ENCODE measurements around the gene SEC22B.
"Not testable (repeated sequence)": the region's sequence is repeated elsewhere in the genome, so short reads cannot be mapped to it uniquely, and the experiment has no call there.

Gene SEC22B

DNA sequence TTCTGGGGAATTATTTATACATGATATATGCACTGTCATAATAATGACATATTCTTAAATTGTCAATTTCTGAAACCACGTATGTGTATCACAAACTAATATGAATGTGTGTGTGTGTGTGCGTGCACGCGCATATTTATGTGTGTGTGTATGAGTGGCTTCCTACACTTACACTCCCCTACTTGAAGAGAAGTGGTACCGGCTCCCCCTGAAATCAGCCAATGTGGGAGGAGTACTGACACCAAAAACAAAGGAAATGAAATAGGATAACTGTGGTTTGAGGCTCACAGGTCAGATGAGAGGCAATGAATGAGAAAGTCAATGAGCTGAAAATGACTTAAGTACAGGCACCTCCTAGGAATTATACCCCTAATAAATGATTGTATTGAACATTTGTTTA is 64.1 kb downstream of the SEC22B start:
- DNase-seq, result not testable (repeated sequence)

DNA sequence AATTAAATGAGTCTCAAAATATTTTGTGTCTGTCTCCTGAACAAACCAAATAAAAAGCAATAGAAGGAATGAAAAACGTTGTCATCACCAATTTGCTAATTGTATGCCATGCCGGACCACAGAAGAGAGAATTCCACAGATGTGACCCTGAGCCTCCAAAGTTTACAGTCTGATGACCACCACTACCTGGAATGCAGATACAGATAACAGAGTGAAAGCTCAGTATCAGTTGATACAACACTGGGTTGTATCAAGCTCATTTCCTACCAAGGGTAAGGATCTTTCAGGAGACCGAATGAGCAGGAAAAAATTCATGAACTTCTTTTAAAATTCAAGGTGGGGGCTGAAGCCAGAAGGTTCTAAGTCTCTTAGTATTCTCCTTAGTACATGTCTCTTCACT is 64.5 kb downstream of the SEC22B start:
- DNase-seq, result not testable (repeated sequence)

DNA sequence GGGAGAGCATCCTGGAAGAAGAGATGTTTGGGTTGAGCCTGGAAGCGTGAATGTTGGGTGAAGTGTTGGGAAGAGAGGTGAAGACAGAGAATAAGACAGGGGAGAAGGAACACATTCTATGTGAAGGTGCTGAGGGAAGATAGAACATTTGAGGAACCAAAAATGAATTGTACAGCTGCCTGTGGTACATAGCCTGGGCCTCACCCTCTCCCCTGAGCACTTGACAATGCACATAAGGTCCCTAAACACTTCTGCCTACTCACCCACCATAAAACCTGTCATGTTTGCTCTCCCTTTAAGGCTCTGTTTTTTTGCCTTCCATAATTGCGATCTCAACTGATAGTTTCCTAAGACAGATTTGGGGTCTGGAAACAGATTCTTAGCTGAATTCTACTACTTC is 65.3 kb downstream of the SEC22B start:
- not testable (repeated sequence) for DNase-seq

DNA sequence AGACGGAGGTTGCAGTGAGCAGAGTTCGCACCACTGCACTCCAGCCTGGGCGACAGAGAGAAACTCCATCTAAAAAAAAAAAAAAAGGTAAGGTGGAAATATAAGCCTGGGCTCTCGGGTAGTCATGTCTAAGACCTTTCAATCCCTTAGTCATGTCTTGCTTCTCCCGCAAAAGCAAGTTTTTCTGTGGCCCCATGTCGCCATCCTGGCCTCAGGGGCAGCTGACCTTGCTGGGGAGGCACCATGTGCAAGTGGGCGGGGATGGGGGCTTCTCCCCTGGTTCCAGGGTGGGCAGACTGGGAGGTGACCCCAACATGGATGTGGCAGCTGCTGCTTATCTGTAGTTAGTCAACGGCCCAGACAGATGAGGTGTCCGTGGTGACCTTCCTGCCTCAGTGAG is 66.7 kb downstream of the SEC22B start:
- not testable (repeated sequence) for DNase-seq

DNA sequence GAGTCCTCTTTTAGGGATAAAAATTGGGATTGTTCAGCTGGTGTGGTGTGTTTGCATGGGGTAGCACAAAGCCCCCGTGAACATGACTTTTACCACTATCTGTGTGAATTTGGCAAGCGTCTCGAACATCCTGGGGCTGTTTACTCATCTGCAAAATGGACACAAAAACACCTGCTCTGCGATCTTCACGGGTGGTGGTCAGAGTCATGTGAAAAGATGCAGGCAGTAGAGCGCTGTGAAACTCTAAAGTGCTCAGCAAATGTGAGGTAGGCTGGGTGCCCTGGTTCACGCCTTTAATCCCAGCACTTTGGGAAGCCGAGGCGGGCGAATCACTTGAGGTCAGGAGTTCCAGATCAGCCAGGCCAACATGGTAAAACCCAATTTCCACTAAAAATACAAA is 67.1 kb downstream of the SEC22B start:
- DNase-seq, result not testable (repeated sequence)

DNA sequence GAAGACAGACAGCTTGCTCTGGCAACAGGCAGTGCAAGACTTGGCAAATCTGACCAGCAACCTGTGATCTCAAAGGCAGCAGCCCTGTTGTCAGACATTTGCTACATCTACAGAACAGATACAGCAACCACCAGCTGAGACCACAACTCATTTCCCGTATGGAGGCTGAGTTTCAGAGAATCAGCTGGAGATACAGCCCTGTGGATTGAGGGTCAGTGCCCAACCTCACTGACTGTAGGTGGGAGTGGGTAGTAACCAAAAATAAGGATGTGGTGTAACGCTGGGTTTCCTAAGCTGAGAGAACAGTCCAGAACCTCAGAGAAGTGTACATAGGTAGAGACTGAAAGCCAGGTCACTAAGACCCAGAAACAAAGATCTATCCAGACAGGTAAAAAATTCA is 71.0 kb downstream of the SEC22B start:
- not testable (repeated sequence) for DNase-seq

DNA sequence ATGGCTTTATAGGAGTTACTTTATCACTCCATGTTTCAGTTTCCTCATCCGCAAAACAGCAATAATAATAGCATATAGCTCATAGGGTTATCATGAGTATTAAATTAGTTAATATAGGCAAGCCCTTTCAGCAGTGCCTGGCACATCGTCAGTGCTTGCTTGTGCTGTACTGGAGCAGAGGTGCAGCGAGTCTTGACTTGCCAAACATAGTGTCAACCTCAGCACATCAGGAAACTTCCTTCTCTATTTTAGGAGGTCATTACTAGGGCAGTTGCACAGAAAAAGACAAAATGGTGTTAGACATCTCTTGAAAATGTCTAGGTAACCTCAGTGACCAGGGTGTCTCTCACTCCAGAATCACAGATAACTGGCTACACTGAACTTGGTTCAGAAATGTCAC is 72.6 kb downstream of the SEC22B start:
- DNase-seq, result not testable (repeated sequence)

DNA sequence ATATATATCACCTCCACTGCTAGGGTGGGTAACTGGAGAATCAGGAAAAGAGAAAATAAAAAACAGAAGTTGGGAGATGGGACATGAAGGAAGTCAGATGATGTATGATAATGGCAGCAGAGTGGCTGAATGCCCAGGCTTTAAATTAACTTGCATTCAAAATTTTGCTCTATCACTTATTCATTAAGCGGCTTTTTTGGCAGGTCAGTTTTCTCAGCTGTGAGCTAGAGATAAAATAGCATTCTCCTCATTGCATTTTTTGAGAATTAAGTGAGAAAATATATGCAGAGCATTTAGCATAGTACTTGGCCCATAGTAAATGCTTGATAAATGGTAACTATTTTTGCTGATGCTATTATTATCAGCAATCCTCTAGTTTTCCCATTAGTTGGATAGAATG is 74.7 kb downstream of the SEC22B start:
- not testable (repeated sequence) for DNase-seq

All from COR-L47 (cell line).